ENCODE results near the gene ARHGEF4.

DNA sequence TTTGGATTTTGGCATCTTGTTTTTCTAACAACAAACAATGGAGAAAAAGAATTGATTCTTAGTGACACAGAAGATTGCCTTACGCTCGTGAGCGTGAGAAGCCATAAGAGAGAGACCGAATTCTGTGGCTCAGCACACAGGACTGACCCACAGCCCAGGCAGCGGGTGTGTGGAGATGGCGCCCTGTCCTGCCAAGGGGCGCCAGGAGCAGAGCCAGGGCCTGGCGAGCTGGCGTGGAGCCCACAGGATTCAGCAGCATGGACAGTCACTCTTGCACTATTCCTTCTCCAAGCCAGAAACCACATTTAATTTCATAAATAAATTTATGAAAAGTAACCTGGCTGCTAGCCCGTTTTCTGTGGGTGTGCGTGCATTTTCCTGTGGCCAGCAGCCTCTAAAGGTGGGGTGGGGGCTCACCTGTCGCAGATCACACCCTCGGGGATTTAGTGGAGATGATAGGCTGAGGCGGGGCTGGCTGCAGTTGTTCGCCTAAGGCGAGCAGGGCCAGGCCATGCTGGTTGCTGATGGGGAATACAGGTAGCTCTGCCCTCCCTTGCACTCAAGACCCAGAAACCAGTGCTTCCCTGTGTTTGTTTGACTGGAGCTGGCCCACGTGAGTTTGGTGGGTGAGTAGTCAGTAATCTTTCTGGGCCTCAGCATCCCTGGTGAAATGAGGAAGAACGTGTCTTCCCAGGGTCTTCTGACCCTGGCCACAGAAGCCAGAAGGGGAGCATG is 210.4 kb downstream of the ARHGEF4 start:
- no peak for TF ChIP-seq POLR2A (IDR thresholded peaks at IDR 0.05)
- TF ChIP-seq, protein P1, sequence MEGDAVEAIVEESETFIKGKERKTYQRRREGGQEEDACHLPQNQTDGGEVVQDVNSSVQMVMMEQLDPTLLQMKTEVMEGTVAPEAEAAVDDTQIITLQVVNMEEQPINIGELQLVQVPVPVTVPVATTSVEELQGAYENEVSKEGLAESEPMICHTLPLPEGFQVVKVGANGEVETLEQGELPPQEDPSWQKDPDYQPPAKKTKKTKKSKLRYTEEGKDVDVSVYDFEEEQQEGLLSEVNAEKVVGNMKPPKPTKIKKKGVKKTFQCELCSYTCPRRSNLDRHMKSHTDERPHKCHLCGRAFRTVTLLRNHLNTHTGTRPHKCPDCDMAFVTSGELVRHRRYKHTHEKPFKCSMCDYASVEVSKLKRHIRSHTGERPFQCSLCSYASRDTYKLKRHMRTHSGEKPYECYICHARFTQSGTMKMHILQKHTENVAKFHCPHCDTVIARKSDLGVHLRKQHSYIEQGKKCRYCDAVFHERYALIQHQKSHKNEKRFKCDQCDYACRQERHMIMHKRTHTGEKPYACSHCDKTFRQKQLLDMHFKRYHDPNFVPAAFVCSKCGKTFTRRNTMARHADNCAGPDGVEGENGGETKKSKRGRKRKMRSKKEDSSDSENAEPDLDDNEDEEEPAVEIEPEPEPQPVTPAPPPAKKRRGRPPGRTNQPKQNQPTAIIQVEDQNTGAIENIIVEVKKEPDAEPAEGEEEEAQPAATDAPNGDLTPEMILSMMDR (IDR thresholded peaks at IDR 0.05) = no peak

Data from esophagus squamous epithelium (tissue), 4 donors.